ENCODE measurements around the gene H2AZ2.

H2AZ2 gene

DNA sequence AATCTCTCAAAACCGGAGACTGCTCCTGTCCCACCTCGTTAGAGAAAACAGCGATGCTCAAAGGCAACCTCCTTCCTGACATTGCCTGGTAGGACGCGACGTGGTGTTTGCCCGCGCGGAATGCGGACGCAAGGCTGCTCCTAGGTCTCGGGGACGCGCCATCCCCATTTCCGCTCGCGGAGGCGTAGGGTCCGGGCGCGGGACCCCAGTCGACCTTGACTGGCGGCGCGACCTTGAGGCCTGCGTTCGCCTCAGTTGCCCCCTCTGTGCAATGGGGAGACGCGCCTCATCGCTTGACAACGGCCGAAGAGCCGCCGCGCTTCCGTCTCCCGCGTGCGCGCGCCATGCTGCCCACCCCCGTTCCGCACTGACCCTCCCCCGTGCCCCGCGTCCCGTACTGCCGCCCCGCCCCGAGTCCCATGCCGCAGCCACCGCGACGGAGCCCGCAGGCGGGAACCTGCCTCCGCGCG is 51.8 kb downstream of the H2AZ2 start:
- no peak for TF ChIP-seq POLR2A (IDR thresholded peaks at IDR 0.05; ENCODE audit: extremely low read depth, insufficient read length)
- TF ChIP-seq, protein P1, sequence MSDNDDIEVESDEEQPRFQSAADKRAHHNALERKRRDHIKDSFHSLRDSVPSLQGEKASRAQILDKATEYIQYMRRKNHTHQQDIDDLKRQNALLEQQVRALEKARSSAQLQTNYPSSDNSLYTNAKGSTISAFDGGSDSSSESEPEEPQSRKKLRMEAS (IDR thresholded peaks at IDR 0.05; ENCODE audit: low read depth, low read length), result peak; percentile 83
- TF ChIP-seq MYC (IDR thresholded peaks at IDR 0.05; ENCODE audit: low read depth, low read length), result peak; percentile 73
- DNase-seq (ENCODE audit: low read depth), result no peak
- H3K4me3 ChIP-seq (ENCODE audit: low read depth, low read length), result peak overlapping the region; percentile 76

- no peak overlapping the region for H3K4me3 ChIP-seq (ENCODE audit: low read depth, low read length)
- TF ChIP-seq, protein P1 (IDR thresholded peaks at IDR 0.05; ENCODE audit: low read depth, low read length), result no peak
- TF ChIP-seq MYC (IDR thresholded peaks at IDR 0.05; ENCODE audit: low read depth, low read length), result no peak
- TF ChIP-seq, protein P2, sequence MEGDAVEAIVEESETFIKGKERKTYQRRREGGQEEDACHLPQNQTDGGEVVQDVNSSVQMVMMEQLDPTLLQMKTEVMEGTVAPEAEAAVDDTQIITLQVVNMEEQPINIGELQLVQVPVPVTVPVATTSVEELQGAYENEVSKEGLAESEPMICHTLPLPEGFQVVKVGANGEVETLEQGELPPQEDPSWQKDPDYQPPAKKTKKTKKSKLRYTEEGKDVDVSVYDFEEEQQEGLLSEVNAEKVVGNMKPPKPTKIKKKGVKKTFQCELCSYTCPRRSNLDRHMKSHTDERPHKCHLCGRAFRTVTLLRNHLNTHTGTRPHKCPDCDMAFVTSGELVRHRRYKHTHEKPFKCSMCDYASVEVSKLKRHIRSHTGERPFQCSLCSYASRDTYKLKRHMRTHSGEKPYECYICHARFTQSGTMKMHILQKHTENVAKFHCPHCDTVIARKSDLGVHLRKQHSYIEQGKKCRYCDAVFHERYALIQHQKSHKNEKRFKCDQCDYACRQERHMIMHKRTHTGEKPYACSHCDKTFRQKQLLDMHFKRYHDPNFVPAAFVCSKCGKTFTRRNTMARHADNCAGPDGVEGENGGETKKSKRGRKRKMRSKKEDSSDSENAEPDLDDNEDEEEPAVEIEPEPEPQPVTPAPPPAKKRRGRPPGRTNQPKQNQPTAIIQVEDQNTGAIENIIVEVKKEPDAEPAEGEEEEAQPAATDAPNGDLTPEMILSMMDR (IDR thresholded peaks at IDR 0.05; ENCODE audit: low read depth, low read length), result no peak
- TF ChIP-seq POLR2A (IDR thresholded peaks at IDR 0.05; ENCODE audit: extremely low read depth, insufficient read length), result no peak
Measured at GRCh38 chr7:44794331-44794730, 53.6 kb downstream of the H2AZ2 start.

GRCh38 chr7:44793919-44794318 is 54.0 kb downstream of the H2AZ2 start:
- DNase-seq (ENCODE audit: low read depth), result no peak
- no peak for TF ChIP-seq POLR2A (IDR thresholded peaks at IDR 0.05; ENCODE audit: extremely low read depth, insufficient read length)
- TF ChIP-seq, protein P2 (IDR thresholded peaks at IDR 0.05; ENCODE audit: low read depth, low read length), result no peak
- TF ChIP-seq, protein P1 (IDR thresholded peaks at IDR 0.05; ENCODE audit: low read depth, low read length), result no peak
- TF ChIP-seq MYC (IDR thresholded peaks at IDR 0.05; ENCODE audit: low read depth, low read length), result no peak
- no peak overlapping the region for H3K4me3 ChIP-seq (ENCODE audit: low read depth, low read length)

More at GRCh38 chr7:44794331-44794730, 53.6 kb downstream of the H2AZ2 start:
- DNase-seq (ENCODE audit: low read depth), result no peak

DNA sequence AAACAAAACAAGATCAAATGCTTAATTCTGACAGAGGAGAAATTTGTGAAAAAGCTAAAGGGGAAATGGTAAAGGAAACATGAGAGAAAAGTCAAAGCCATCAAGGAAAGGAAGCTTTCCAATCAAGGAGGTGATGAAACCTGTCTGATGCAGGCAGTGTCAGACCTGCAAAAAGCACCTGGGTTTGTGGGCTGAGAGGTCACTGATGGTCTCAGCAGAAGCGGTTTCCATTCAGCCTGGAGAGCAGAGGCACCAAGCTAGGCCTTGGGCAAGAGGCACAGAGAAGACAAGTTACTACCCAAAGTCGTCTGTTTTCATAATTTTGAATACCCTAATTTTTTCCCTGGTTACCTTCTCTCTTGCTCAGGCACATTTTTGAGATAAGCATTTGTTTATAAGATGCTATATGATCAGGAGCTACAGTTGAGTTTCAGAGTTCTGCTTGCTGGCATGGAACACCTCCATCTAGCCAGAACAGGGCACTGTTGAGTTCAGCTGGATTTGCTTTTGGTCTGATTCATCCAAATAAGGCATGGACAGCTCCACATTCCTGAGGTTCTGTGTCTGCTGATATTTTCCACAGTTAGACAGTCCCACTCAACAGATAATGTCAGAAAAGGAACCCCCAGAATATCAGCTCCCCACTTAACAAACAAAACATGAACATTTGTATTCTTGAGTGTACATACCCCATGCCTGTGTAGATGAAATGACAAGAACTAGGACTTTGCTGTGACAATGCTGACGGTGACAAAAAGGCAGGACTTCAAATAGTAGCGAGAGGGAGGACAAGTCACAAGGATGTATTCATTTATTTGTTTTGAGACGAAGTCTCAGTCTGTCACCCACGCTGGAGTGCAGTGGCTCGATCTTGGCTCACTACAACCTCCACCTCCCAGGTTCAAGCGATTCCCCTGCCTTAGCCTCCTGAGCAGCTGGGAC is 56.3 kb downstream of the H2AZ2 start:
- no peak overlapping the region for H3K4me3 ChIP-seq (ENCODE audit: low read depth, low read length)
- DNase-seq (ENCODE audit: low read depth), result no peak
- TF ChIP-seq, protein P2 (IDR thresholded peaks at IDR 0.05; ENCODE audit: low read depth, low read length), result no peak
- TF ChIP-seq, protein P1 (IDR thresholded peaks at IDR 0.05; ENCODE audit: low read depth, low read length), result no peak
- TF ChIP-seq MYC (IDR thresholded peaks at IDR 0.05; ENCODE audit: low read depth, low read length) (no peak), POLR2A (IDR thresholded peaks at IDR 0.05; ENCODE audit: extremely low read depth, insufficient read length) (no peak)

GRCh38 chr7:44789990-44790389 is 57.9 kb downstream of the H2AZ2 start:
- no peak overlapping the region for H3K4me3 ChIP-seq (ENCODE audit: low read depth, low read length)
- TF ChIP-seq, protein P1 (IDR thresholded peaks at IDR 0.05; ENCODE audit: low read depth, low read length), result no peak
- TF ChIP-seq, protein P2 (IDR thresholded peaks at IDR 0.05; ENCODE audit: low read depth, low read length), result no peak
- TF ChIP-seq POLR2A (IDR thresholded peaks at IDR 0.05; ENCODE audit: extremely low read depth, insufficient read length) (no peak), MYC (IDR thresholded peaks at IDR 0.05; ENCODE audit: low read depth, low read length) (no peak)
- no peak for DNase-seq (ENCODE audit: low read depth)

- TF ChIP-seq POLR2A (IDR thresholded peaks at IDR 0.05; ENCODE audit: extremely low read depth, insufficient read length) (no peak), MYC (IDR thresholded peaks at IDR 0.05; ENCODE audit: low read depth, low read length) (no peak)
- TF ChIP-seq, protein P1 (IDR thresholded peaks at IDR 0.05; ENCODE audit: low read depth, low read length), result no peak
- TF ChIP-seq, protein P2 (IDR thresholded peaks at IDR 0.05; ENCODE audit: low read depth, low read length), result no peak
- no peak for DNase-seq (ENCODE audit: low read depth)
- H3K4me3 ChIP-seq (ENCODE audit: low read depth, low read length), result no peak overlapping the region
Measured at GRCh38 chr7:44787762-44788161, 60.1 kb downstream of the H2AZ2 start.
